Subcutaneous abdominal adipose tissue (tissue), 5 donors: ENCODE measurements around the gene INHBC.

Experiments used
- H3K27ac ChIP-seq: one replicate; pipeline ENCODE4 v1.7.0; 2013; ENCODE audit warnings: low read depth, mild to moderate bottlenecking, inconsistent platforms, low read length, moderate library complexity
- H3K27me3 ChIP-seq, 5 donors: one replicate each; pipeline ENCODE4 v1.7.0; 2013; ENCODE audit warnings: low read length in 5 of 5, inconsistent platforms in 1 of 5; ENCODE audit not compliant: control insufficient read depth in 5 of 5, insufficient read depth in 4 of 5
- H3K36me3 ChIP-seq, 5 donors: one replicate each; pipeline ENCODE4 v1.7.0; 2013; ENCODE audit warnings: low read length in 5 of 5; ENCODE audit not compliant: control insufficient read depth in 5 of 5, insufficient read depth in 5 of 5
- H3K4me1 ChIP-seq, 5 donors: one replicate each; pipeline ENCODE4 v1.7.0; 2013; ENCODE audit warnings: low read length in 5 of 5, mild to moderate bottlenecking in 3 of 5, moderate library complexity in 1 of 5; ENCODE audit not compliant: control insufficient read depth in 5 of 5, insufficient read depth in 5 of 5
- H3K4me3 ChIP-seq, 5 donors: one replicate each; pipeline ENCODE4 v1.7.0; 2013; ENCODE audit warnings: low read length in 5 of 5, low read depth in 1 of 5
- H3K9ac ChIP-seq, 5 donors: one replicate each; pipeline ENCODE4 v1.7.0; 2013; ENCODE audit warnings: low read length in 5 of 5, mild to moderate bottlenecking in 4 of 5, moderate library complexity in 3 of 5
- H3K9me3 ChIP-seq, 5 donors: one replicate each; pipeline ENCODE4 v1.7.0; 2013; ENCODE audit warnings: low read length in 5 of 5; ENCODE audit not compliant: control insufficient read depth in 5 of 5
- donor health status: healthy.
- donor health status: healthy.
- donor health status: healthy.
- donor health status: healthy.
- donor health status: healthy.

INHBC gene

GRCh38 chr12:57465030-57465746 is 30.6 kb downstream of the INHBC start:
- Histone ChIP-seq H3K27ac (no peak overlapping the region), H3K9ac (no peak overlapping the region), H3K36me3 (peaks cover 0 to 10% (median 0%) of the 10 kb centered on the region in 5 donors), H3K4me1 (peaks cover 0 to 26% (median 24%) of the 10 kb centered on the region in 5 donors), H3K9me3 (no peaks in the 10 kb centered on the region), H3K4me3 (no peak overlapping the region), H3K27me3 (peaks cover 4 to 15% (median 9%) of the 10 kb centered on the region in 5 donors)

GRCh38 chr12:57465747-57466505 is 31.3 kb downstream of the INHBC start:
- no peak overlapping the region for H3K9ac ChIP-seq
- H3K36me3 ChIP-seq, result peaks cover 0 to 10% (median 0%) of the 10 kb centered on the region in 5 donors
- no peaks in the 10 kb centered on the region for H3K9me3 ChIP-seq
- peaks cover 0 to 18% (median 17%) of the 10 kb centered on the region in 5 donors for H3K4me1 ChIP-seq
- peaks cover 4 to 13% (median 8%) of the 10 kb centered on the region in 5 donors for H3K27me3 ChIP-seq
- no peak overlapping the region for H3K27ac ChIP-seq
- no peak overlapping the region for H3K4me3 ChIP-seq

GRCh38 chr12:57467212-57467874 is 32.8 kb downstream of the INHBC start:
- H3K27ac ChIP-seq, result no peak overlapping the region
- H3K9ac ChIP-seq, result no peak overlapping the region
- peaks cover 0 to 6% (median 6%) of the 10 kb centered on the region in 5 donors for H3K4me1 ChIP-seq
- peaks cover 2 to 18% (median 8%) of the 10 kb centered on the region in 5 donors for H3K27me3 ChIP-seq
- H3K9me3 ChIP-seq, result no peaks in the 10 kb centered on the region
- peaks cover 0 to 13% (median 0%) of the 10 kb centered on the region in 5 donors for H3K36me3 ChIP-seq
- no peak overlapping the region for H3K4me3 ChIP-seq

DNA sequence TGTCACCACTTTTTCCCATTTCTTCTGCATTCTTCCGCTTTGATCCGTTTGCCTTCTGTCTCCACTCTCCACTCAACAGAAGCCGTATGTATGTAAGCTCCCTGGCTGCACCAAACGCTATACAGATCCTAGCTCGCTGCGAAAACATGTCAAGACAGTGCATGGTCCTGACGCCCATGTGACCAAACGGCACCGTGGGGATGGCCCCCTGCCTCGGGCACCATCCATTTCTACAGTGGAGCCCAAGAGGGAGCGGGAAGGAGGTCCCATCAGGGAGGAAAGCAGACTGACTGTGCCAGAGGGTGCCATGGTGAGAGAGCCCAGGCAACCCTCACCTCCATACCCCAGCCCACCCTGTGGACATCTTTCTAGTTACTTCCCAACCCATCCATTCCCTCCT is 33.3 kb downstream of the INHBC start:
- H3K9ac ChIP-seq, result no peak overlapping the region
- H3K27ac ChIP-seq, result no peak overlapping the region
- H3K9me3 ChIP-seq, result no peaks in the 10 kb centered on the region
- H3K4me3 ChIP-seq, result no peak overlapping the region
- peaks cover 0 to 16% (median 0%) of the 10 kb centered on the region in 5 donors for H3K36me3 ChIP-seq
- peaks cover 0 to under 1% (median 0%) of the 10 kb centered on the region in 5 donors for H3K4me1 ChIP-seq
- H3K27me3 ChIP-seq, result peaks cover 4 to 18% (median 8%) of the 10 kb centered on the region in 5 donors

DNA sequence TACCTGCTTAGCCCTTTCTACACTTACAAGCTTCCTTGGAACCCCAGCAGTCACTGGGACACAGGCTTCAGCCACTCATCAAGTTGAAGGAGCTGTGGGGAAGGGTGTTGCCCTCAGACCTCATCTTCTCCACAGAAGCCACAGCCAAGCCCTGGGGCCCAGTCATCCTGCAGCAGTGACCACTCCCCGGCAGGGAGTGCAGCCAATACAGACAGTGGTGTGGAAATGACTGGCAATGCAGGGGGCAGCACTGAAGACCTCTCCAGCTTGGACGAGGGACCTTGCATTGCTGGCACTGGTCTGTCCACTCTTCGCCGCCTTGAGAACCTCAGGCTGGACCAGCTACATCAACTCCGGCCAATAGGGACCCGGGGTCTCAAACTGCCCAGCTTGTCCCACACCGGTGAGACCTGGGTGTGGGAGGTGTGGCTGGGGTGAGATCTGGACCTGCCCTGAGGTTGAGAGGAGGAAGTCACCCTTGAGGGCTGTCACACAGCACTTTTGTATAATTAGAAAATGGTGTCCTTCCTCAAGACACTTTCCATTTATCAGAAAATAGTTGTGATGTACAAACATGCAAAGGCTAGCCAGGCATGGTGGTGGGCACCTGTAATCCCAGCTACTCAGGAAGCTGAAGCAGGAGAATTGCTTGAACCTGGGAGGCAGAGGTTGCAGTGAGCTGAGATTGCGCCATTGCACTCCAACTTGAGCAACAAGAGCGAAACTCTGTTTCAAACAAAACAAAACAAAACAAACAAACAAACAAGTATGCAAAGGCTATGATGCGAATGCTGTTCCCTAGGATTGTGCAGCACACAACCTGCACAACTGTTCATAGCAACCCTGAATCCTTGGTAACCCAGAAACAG is 34.9 kb downstream of the INHBC start:
- Histone ChIP-seq H3K9me3 (no peaks in the 10 kb centered on the region), H3K27ac (no peak overlapping the region), H3K9ac (no peak overlapping the region), H3K4me3 (no peak overlapping the region), H3K4me1 (peaks cover 0 to under 1% (median 0%) of the 10 kb centered on the region in 5 donors), H3K27me3 (peaks cover 6 to 28% (median 15%) of the 10 kb centered on the region in 5 donors), H3K36me3 (peaks cover 0 to 24% (median 0%) of the 10 kb centered on the region in 5 donors)

DNA sequence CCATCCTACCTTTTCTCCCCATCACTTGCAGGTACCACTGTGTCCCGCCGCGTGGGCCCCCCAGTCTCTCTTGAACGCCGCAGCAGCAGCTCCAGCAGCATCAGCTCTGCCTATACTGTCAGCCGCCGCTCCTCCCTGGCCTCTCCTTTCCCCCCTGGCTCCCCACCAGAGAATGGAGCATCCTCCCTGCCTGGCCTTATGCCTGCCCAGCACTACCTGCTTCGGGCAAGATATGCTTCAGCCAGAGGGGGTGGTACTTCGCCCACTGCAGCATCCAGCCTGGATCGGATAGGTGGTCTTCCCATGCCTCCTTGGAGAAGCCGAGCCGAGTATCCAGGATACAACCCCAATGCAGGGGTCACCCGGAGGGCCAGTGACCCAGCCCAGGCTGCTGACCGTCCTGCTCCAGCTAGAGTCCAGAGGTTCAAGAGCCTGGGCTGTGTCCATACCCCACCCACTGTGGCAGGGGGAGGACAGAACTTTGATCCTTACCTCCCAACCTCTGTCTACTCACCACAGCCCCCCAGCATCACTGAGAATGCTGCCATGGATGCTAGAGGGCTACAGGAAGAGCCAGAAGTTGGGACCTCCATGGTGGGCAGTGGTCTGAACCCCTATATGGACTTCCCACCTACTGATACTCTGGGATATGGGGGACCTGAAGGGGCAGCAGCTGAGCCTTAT is 35.8 kb downstream of the INHBC start:
- H3K4me1 ChIP-seq, result peaks cover 0 to 9% (median 7%) of the 10 kb centered on the region in 5 donors
- peaks cover 10 to 36% (median 24%) of the 10 kb centered on the region in 5 donors for H3K27me3 ChIP-seq
- H3K9ac ChIP-seq, result no peak overlapping the region
- peaks cover 0 to 29% (median 0%) of the 10 kb centered on the region in 5 donors for H3K36me3 ChIP-seq
- H3K27ac ChIP-seq, result no peak overlapping the region
- H3K4me3 ChIP-seq, result no peak overlapping the region
- H3K9me3 ChIP-seq, result no peaks in the 10 kb centered on the region

GRCh38 chr12:57470970-57471656 is 36.5 kb downstream of the INHBC start:
- no peak overlapping the region for H3K9ac ChIP-seq
- H3K36me3 ChIP-seq, result peaks cover 0 to 29% (median 0%) of the 10 kb centered on the region in 5 donors
- H3K9me3 ChIP-seq, result no peaks in the 10 kb centered on the region
- H3K4me3 ChIP-seq, result no peak overlapping the region
- peaks cover 0 to 16% (median 13%) of the 10 kb centered on the region in 5 donors for H3K4me1 ChIP-seq
- no peak overlapping the region for H3K27ac ChIP-seq
- peaks cover 10 to 42% (median 24%) of the 10 kb centered on the region in 5 donors for H3K27me3 ChIP-seq

- no peak overlapping the region for H3K27ac ChIP-seq
- H3K27me3 ChIP-seq, result peaks cover 10 to 47% (median 29%) of the 10 kb centered on the region in 5 donors
- no peak overlapping the region for H3K9ac ChIP-seq
- H3K4me3 ChIP-seq, result no peak overlapping the region
- H3K9me3 ChIP-seq, result no peaks in the 10 kb centered on the region
- H3K4me1 ChIP-seq, result peaks cover 0 to 22% (median 17%) of the 10 kb centered on the region in 5 donors
- peaks cover 0 to 29% (median 0%) of the 10 kb centered on the region in 5 donors for H3K36me3 ChIP-seq
Measured at GRCh38 chr12:57471661-57472060, 37.1 kb downstream of the INHBC start.
